RKO (cell line): ENCODE measurements around the gene IFNK.

Experiments
- DNase-seq: peaks from one replicate; pipeline ENCODE4 v3.0.0-alpha.2; 2016; ENCODE audit warnings: low spot score

IFNK gene

GRCh38 chr9:27538647-27539046 lies 14.6 kb downstream of the IFNK start:
- no peak for DNase-seq

GRCh38 chr9:27539479-27540441 lies 15.7 kb downstream of the IFNK start:
- DNase-seq, result no peak

GRCh38 chr9:27540502-27540901 lies 16.4 kb downstream of the IFNK start:
- DNase-seq, result no peak

GRCh38 chr9:27541740-27542139 lies 17.6 kb downstream of the IFNK start:
- no peak for DNase-seq

- DNase-seq, result no peak
These were observed 18.4 kb downstream of the IFNK start for GRCh38 chr9:27542508-27542907.

- no peak for DNase-seq
These were observed 21.4 kb downstream of the IFNK start for GRCh38 chr9:27545471-27545870.

GRCh38 chr9:27548055-27548741 lies 24.1 kb downstream of the IFNK start:
- DNase-seq, result peak; percentile 34

GRCh38 chr9:27549196-27549755 lies 25.2 kb downstream of the IFNK start:
- no peak for DNase-seq

GRCh38 chr9:27554712-27555111 lies 30.6 kb downstream of the IFNK start:
- no peak for DNase-seq

GRCh38 chr9:27556470-27556869 lies 32.4 kb downstream of the IFNK start:
- DNase-seq, result no peak

GRCh38 chr9:27558307-27558706 lies 34.2 kb downstream of the IFNK start:
- no peak for DNase-seq

- DNase-seq, result no peak
These were observed 36.4 kb downstream of the IFNK start for GRCh38 chr9:27560457-27560856.

GRCh38 chr9:27561685-27562084 lies 37.6 kb downstream of the IFNK start:
- no peak for DNase-seq

GRCh38 chr9:27563738-27564430 lies 39.8 kb downstream of the IFNK start:
- DNase-seq, result no peak

GRCh38 chr9:27564670-27565069 lies 40.6 kb downstream of the IFNK start:
- no peak for DNase-seq

GRCh38 chr9:27565696-27566095 lies 41.6 kb downstream of the IFNK start:
- no peak for DNase-seq

GRCh38 chr9:27566118-27566517 lies 42.0 kb downstream of the IFNK start:
- DNase-seq, result no peak

GRCh38 chr9:27569406-27569805 lies 45.3 kb downstream of the IFNK start:
- no peak for DNase-seq

- no peak for DNase-seq
These were observed 46.9 kb downstream of the IFNK start for GRCh38 chr9:27571011-27571410.

GRCh38 chr9:27572061-27572460 lies 48.0 kb downstream of the IFNK start:
- no peak for DNase-seq

GRCh38 chr9:27572566-27572917 lies 48.5 kb downstream of the IFNK start:
- DNase-seq, result peak; percentile 94

GRCh38 chr9:27572918-27573633 lies 49.0 kb downstream of the IFNK start, which contains the start of gene C9orf72:
C9orf72 (minus strand) TSS chr9:27573481; CDS start chr9:27567120, 6,361 bp downstream.
- peak; percentile 66 for DNase-seq
